Activated CD4-positive, CD25-positive, alpha-beta regulatory T cell treated with anti-CD3 and anti-CD28 coated beads, Interleukin-2, amount 50 U/mL, for 16 hours (primary cell): Measurements from ENCODE around the gene GALK1.
"Not testable (repeated sequence)": the region's sequence is repeated elsewhere in the genome, so short reads cannot be mapped to it uniquely, and the experiment has no call there.

ENCODE experiments used
- DNase-seq: peaks from one replicate; pipeline ENCODE4 v3.0.0-alpha.2; 2020; ENCODE audit warnings: low read depth, low spot score

GALK1 gene

GRCh38 chr17:75763613-75764416, 1.2 kb downstream of the GALK1 start:
- DNase-seq = no peak

GRCh38 chr17:75763269-75763607, 1.8 kb downstream of the GALK1 start:
- no peak for DNase-seq

DNA sequence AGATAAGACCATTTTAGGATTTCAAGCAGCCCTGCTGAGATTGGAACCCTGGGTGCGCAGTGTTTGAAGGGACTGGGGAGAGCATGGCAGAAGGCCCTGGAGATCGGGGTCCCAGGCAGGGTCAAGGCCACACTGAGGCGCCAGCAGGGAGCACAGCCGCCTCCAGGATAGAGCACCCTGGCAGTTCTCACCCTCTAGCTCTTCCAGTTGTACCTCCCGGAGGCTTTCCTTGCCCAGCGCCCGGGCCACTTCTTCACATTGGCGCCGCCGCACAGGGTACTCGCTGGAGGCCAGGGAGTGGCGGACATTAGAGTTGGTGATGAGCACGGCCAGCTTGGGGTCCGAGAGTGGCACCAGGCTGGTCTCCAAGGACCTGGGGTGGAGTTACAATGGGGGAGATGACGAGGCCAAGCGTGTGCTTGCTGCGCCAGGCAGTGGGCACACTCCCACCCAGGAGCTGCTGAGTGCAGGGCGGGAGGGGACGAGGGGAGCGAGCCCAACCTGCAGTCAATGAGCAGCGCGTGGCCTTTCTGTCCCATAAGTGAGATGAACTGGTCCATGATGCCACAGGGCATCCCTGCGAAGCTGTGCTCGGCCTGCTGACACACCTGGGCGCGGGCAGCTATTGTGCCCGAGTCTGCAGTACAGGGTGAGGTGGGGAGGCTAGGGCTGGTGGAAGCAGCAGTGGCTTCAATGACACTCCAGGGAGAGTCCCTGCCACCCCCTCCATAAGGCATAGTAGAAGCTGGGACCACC, 2.3 kb downstream of the GALK1 start:
- no peak for DNase-seq

DNA sequence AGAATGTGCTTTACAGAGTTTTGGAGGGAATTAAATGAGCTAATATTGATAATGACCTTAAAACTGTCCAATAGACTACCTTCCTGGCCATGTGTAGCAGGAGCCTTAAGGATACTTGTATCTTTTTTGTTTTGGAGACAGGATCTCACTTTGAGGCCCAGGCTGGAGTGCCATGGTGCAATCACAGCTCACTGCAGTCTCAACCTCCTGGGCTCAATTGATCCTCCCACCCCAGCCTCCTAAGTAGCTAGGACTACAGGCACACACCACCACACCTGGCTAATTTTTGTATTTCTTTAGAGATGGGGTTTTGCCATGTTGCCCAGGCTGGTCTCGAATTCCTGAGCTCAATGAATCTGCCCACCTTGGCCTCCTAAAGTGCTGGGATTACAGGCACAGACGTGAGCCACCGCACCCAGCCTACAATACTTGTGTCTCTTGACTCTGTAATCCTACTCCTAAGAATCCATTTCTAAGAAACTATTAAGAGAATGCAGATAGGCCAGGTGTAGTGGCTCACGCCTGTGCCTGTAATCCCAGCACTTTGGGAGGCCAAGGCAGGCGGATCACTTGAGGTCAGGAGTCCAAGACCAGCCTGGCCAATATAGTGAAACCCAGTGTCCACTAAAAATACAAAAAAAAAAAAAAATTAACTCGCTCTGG, 4.9 kb downstream of the GALK1 start:
- not testable (repeated sequence) for DNase-seq

DNA sequence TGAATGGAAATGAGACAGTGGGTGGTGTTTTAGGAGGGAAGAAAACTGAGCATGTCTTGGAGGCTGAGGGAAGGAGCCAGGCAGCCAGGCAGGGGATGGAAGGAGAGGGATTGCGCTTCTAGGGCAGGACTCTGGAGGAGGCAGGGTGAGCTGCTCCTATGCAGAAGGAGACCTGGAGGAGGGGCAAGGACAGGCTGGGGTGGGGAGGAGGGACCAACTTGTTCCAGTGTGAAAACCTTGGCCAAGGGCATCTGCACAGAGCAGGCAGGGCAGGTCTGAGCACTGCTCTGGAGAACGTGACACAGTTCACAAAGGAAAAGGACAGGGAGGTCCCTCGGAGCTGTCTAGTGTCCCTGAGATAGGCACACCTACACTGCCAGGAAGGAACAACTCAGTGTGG, 5.5 kb downstream of the GALK1 start:
- DNase-seq = no peak

- DNase-seq = no peak
These were observed 6.7 kb downstream of the GALK1 start for GRCh38 chr17:75758131-75758905.

- DNase-seq = no peak
These were observed 7.8 kb downstream of the GALK1 start for GRCh38 chr17:75757086-75757681.

DNA sequence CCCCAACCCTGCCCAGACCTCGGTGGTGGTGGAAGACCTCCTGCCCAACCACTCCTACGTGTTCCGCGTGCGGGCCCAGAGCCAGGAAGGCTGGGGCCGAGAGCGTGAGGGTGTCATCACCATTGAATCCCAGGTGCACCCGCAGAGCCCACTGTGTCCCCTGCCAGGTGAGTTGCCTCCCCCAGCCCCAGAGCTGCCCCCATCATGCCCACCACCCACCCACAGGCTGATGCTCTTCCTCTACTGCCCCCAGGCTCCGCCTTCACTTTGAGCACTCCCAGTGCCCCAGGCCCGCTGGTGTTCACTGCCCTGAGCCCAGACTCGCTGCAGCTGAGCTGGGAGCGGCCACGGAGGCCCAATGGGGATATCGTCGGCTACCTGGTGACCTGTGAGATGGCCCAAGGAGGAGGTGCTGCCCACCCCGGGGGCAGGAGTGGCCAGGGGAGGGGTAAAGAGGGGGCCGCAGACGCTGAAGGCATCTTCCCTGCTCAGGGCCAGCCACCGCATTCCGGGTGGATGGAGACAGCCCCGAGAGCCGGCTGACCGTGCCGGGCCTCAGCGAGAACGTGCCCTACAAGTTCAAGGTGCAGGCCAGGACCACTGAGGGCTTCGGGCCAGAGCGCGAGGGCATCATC, 8.4 kb downstream of the GALK1 start:
- no peak for DNase-seq

GRCh38 chr17:75755990-75756389, 9.0 kb downstream of the GALK1 start:
- no peak for DNase-seq

- no peak for DNase-seq
These were observed 9.6 kb downstream of the GALK1 start for GRCh38 chr17:75755205-75755901.

DNA sequence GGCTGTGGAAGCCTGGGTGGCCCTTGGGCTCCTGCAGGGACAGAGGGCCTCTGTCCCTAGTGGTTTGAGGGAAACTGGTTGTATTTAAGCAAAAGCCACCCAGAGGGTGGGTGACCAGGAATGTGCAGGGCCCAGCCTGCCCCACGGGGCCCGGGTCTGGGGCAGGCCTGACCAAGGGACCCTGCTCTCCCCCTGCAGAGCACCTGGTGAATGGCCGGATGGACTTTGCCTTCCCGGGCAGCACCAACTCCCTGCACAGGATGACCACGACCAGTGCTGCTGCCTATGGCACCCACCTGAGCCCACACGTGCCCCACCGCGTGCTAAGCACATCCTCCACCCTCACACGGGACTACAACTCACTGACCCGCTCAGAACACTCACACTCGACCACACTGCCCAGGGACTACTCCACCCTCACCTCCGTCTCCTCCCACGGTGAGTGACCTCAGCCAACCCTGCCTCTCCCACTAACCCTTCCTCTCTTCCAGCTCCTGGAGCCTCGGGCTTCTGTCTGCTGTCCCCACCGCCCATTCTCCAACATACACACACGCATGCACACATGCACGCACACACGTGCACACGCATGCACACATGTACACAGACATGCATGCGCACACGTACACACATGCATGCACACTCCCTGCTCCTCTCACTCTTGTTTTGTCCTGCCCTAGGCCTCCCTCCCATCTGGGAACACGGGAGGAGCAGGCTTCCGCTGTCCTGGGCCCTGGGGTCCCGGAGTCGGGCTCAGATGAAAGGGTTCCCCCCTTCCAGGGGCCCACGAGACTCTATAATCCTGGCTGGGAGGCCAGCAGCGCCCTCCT, 10.4 kb downstream of the GALK1 start:
- no peak for DNase-seq

GRCh38 chr17:75753514-75754377, 11.2 kb downstream of the GALK1 start:
- no peak for DNase-seq

DNA sequence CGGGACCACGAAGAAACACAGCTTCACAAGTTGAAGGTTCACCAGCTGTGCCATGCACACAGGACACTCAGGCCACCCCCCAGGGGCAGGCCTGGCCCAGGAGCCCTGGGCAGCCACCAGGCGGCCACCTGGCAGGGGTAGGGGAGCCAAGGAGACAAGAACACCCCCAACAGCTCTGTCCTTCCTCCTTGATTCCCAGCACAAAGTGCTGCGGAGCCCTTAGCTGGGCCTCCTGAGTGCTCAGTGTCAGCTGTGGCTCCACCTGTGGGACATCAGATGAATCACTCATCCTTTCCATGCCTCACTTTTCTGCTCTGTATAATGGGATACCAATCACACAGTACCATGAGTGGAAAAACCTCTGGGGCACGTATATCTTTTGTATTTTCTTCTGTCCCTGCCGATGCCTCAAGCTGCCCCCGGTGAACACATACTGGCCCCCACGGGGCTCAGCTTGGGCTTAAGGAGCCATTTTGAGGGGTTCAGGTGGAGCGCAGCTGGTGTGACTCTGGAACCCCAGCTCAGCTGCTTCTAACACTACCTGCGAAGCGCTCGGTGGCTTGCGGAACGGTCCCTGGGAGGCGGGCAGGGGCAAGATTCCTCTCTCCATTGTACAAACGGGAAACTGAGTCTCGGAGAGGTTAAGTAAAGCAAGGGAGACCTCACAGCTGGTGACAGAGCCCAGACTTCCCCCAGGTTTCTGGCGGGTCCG, 12.0 kb downstream of the GALK1 start:
- DNase-seq = no peak

DNA sequence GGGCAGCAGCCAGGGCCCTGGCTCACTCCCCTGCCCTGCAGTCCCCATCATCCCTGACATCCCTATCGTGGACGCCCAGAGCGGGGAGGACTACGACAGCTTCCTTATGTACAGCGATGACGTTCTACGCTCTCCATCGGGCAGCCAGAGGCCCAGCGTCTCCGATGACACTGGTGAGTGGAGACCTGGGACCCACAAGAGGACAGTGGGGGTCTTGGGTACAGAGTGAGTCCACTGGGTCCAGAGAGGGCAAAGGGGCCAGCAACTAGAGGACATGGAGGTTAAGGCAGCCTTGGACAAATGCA, 12.6 kb downstream of the GALK1 start:
- DNase-seq = no peak

DNA sequence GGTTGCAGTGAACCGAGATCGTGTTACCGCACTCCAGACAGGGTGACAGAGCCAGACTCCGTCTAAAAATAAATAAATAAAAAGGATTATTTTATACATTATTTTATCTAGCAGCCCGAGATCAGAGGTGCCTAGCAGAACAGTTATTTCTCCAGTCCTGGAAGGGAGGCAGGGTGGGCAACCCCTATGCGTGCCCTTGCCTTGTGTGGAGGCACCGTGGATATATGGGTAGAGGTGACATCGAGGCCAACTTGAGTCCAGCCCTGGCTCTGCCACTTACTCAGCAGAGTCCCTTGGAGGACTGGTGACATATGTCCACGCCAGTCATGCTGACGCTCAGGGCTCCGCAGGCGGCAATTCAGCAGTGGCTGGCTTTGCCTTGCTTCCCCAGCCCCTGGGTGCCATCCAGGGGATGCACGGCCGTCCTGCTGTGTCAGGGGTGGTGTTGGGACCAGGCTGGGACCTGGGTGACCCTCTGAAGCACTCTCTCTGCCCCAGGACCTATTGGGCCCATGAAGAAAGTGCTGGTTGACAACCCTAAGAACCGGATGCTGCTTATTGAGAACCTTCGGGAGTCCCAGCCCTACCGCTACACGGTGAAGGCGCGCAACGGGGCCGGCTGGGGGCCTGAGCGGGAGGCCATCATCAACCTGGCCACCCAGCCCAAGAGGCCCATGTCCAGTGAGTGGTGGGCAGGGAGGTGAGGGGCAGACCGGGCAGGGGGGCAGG, 13.2 kb downstream of the GALK1 start:
- no peak for DNase-seq

DNA sequence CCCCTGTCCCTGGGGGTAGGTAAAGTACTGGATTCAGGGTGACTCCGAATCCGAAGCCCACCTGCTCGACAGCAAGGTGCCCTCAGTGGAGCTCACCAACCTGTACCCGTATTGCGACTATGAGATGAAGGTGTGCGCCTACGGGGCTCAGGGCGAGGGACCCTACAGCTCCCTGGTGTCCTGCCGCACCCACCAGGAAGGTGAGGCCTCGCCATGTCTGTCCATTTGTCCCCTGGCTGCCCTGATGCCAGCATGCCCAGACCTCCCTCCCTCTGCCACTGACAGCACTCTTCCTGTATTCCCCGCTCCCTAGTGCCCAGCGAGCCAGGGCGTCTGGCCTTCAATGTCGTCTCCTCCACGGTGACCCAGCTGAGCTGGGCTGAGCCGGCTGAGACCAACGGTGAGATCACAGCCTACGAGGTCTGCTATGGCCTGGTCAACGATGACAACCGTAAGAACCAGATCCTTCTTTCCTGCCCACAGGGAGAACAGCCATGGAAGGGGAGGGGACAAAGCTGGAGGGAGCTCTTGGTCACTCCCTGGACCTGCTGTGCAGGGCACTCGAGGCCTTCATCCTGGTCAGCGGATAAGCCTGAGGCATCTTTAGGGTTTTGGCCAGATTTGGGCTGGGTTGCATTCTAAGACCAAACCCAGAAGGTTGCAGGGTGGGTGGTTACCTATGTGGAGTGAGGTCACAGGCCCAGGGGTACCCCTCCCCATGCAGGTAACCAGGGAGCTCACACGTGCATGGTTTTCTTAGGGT, 14.2 kb downstream of the GALK1 start:
- no peak for DNase-seq
